ENCODE measurements around the gene KRTAP1-3.
"Not testable (repeated sequence)": the region's sequence is repeated elsewhere in the genome, so short reads cannot be mapped to it uniquely, and the experiment has no call there.

KRTAP1-3 gene

DNA sequence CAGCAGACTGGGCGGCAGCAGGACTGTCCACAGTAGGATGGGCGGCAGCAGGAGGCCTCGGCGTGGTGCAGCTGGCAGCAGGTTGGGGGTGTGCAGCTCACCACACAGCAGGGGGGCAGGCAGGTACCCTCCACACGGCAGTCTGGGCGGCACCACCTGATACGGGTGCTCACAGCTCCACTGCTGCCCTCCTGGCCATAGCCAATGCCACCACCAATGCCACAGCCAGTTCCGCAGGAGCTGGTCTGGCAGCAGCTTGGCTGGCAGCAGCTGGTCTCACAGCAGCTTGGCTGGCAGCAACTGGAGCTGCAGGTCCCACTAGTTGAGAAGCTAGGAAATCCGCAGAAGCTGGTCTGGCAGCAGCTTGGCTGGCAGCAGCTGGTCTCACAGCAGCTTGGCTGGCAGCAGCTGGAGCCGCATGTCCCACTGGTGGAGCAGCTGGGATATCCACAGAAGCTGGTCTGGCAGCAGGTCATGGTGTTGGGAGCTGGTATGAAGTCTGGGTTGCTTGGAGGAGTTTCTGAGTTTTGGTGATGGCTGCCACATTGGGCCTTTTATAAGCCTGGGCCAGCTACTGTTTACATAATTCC is at the start of gene KRTAP1-3:
TSS of gene KRTAP1-3 (minus strand) at position 529 of the 590 bp plus-strand sequence. CDS start at position 476, 53 bp downstream.
- not testable (repeated sequence) for H3K9me3 ChIP-seq (ENCODE audit: insufficient read depth, low read length); H3K27me3 ChIP-seq (ENCODE audit: low read length); H3K4me3 ChIP-seq (ENCODE audit: insufficient read depth, low read length, poor library complexity, severe bottlenecking); H3K4me2 ChIP-seq (ENCODE audit: low read depth, low read length, poor library complexity, severe bottlenecking); H3K9ac ChIP-seq (ENCODE audit: low read length); H3F3A ChIP-seq (ENCODE audit: insufficient read depth); H2AFZ ChIP-seq (ENCODE audit: low read depth, low read length, severe bottlenecking); H3K9me2 ChIP-seq (replicated peaks; ENCODE audit: insufficient read depth, low read length); H3K36me3 ChIP-seq (ENCODE audit: low read length); H4K20me1 ChIP-seq (ENCODE audit: low read depth, low read length); H3K27ac ChIP-seq (ENCODE audit: low read depth, low read length); H3K79me2 ChIP-seq (ENCODE audit: insufficient read depth, low read length)

DNA sequence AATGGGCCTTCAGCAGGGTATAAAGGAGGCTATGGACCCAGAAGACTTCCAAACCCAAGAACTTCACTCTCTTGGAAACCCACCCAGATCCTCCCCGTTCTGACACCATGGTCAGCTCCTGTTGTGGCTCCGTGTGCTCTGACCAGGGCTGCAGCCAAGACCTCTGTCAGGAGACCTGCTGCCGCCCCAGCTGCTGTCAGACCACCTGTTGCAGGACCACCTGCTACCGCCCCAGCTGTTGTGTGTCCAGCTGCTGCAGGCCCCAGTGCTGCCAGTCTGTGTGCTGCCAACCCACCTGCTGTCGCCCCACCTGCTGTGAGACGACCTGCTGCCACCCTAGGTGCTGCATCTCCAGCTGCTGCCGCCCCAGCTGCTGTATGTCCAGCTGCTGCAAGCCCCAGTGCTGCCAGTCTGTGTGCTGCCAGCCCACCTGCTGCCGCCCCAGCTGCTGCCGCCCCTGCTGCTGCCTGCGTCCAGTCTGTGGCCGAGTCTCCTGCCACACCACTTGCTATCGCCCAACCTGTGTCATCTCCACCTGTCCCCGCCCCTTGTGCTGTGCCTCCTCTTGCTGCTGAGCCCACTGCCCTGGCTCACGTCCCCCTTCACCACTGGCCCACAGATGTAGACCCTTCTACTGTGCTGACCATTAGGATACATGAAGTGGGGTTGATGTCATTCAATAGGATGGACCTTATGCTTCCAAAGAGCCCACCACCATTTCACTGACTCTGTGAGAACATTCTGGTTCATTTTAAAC is 49.6 kb upstream of the KRTAP1-3 start, which contains the start of gene KRTAP4-7:
TSS of gene KRTAP4-7 (plus strand) at position 51 of the 757 bp plus-strand sequence. CDS start at position 108, 57 bp downstream.
- not testable (repeated sequence) for H3K9me2 ChIP-seq (replicated peaks; ENCODE audit: insufficient read depth, low read length); H3F3A ChIP-seq (ENCODE audit: insufficient read depth); H3K4me2 ChIP-seq (ENCODE audit: low read depth, low read length, poor library complexity, severe bottlenecking); H3K4me3 ChIP-seq (ENCODE audit: insufficient read depth, low read length, poor library complexity, severe bottlenecking); H3K79me2 ChIP-seq (ENCODE audit: insufficient read depth, low read length); H4K20me1 ChIP-seq (ENCODE audit: low read depth, low read length); H3K27me3 ChIP-seq (ENCODE audit: low read length); H3K9ac ChIP-seq (ENCODE audit: low read length); H2AFZ ChIP-seq (ENCODE audit: low read depth, low read length, severe bottlenecking); H3K27ac ChIP-seq (ENCODE audit: low read depth, low read length); H3K9me3 ChIP-seq (ENCODE audit: insufficient read depth, low read length); H3K36me3 ChIP-seq (ENCODE audit: low read length)

GRCh38 chr17:41083427-41083826 is 48.8 kb upstream of the KRTAP1-3 start:
- not testable (repeated sequence) for H3K36me3 ChIP-seq (ENCODE audit: low read length); H3K27me3 ChIP-seq (ENCODE audit: low read length); H3F3A ChIP-seq (ENCODE audit: insufficient read depth); H3K9me2 ChIP-seq (replicated peaks; ENCODE audit: insufficient read depth, low read length); H3K9ac ChIP-seq (ENCODE audit: low read length); H3K4me3 ChIP-seq (ENCODE audit: insufficient read depth, low read length, poor library complexity, severe bottlenecking); H3K4me2 ChIP-seq (ENCODE audit: low read depth, low read length, poor library complexity, severe bottlenecking); H3K27ac ChIP-seq (ENCODE audit: low read depth, low read length); H3K79me2 ChIP-seq (ENCODE audit: insufficient read depth, low read length); H3K9me3 ChIP-seq (ENCODE audit: insufficient read depth, low read length); H2AFZ ChIP-seq (ENCODE audit: low read depth, low read length, severe bottlenecking); H4K20me1 ChIP-seq (ENCODE audit: low read depth, low read length)

DNA sequence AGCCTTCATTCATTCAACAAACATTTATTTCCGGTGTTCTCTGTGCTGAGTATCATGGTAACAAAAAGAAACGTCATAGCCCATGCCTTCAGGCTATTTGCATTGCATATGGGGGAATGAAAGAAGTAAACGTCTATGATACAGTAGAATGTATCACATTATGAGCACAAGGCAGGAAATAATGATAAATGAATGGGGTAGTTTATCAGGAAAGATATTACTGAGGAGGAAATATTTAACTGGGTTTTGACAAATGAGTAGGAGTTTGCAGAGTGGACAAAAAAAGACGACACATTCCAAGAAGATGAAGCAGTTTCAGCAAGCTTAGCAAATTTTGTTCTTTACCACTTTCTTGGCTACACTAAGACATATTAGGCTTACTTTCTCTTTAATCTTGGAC is 48.0 kb upstream of the KRTAP1-3 start:
- no peaks in the 10 kb centered on the region for H3K27me3 ChIP-seq (ENCODE audit: low read length)
- H3K79me2 ChIP-seq (ENCODE audit: insufficient read depth, low read length) = no peaks in the 10 kb centered on the region
- H3F3A ChIP-seq (ENCODE audit: insufficient read depth) = no peaks in the 10 kb centered on the region
- H3K9ac ChIP-seq (ENCODE audit: low read length) = no peak overlapping the region
- H3K9me2 ChIP-seq (replicated peaks; ENCODE audit: insufficient read depth, low read length) = no peaks in the 10 kb centered on the region
- no peaks in the 10 kb centered on the region for H3K9me3 ChIP-seq (ENCODE audit: insufficient read depth, low read length)
- H4K20me1 ChIP-seq (ENCODE audit: low read depth, low read length) = no peaks in the 10 kb centered on the region
- H3K27ac ChIP-seq (ENCODE audit: low read depth, low read length) = no peak overlapping the region
- no peaks in the 10 kb centered on the region for H3K36me3 ChIP-seq (ENCODE audit: low read length)
- TF ChIP-seq CTCF (IDR thresholded peaks at IDR 0.05; ENCODE audit: insufficient read depth, low read length, poor library complexity, severe bottlenecking) (no peak), EZH2phosphoT487 (conservative IDR thresholded peaks at IDR 0.05; ENCODE audit: low read length) (no peak)
- no peak overlapping the region for H3K4me2 ChIP-seq (ENCODE audit: low read depth, low read length, poor library complexity, severe bottlenecking)
- no peak overlapping the region for H2AFZ ChIP-seq (ENCODE audit: low read depth, low read length, severe bottlenecking)
- H3K4me3 ChIP-seq (ENCODE audit: insufficient read depth, low read length, poor library complexity, severe bottlenecking) = no peak overlapping the region

DNA sequence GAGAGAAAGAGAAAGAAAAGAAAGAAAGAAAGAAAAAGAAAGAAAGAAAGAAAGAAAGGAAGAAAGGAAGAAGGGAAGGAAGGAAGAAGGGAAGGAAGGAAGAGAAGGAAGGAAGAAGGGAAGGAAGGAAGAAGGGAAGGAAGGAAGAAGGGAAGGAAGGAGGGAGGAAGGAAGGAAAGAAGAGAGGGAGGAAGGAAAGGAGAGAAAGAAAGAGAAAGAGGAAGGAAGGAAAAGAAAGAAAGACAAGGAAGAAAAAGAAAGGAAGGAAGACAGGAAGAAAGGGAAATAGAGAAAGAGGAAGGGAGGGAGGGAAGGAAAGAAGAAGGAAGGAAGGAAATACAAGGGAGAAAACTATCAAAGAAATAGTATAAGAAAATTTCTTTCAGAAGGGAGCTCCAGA is 42.1 kb upstream of the KRTAP1-3 start:
- Histone ChIP-seq H3K27ac (ENCODE audit: low read depth, low read length) (no peak overlapping the region), H3K9me3 (ENCODE audit: insufficient read depth, low read length) (no peaks in the 10 kb centered on the region), H3F3A (ENCODE audit: insufficient read depth) (no peaks in the 10 kb centered on the region), H3K79me2 (ENCODE audit: insufficient read depth, low read length) (no peaks in the 10 kb centered on the region), H3K36me3 (ENCODE audit: low read length) (no peaks in the 10 kb centered on the region), H3K9me2 (replicated peaks; ENCODE audit: insufficient read depth, low read length) (no peaks in the 10 kb centered on the region), H2AFZ (ENCODE audit: low read depth, low read length, severe bottlenecking) (no peak overlapping the region), H4K20me1 (ENCODE audit: low read depth, low read length) (no peaks in the 10 kb centered on the region), H3K4me2 (ENCODE audit: low read depth, low read length, poor library complexity, severe bottlenecking) (no peak overlapping the region), H3K4me3 (ENCODE audit: insufficient read depth, low read length, poor library complexity, severe bottlenecking) (no peak overlapping the region), H3K27me3 (ENCODE audit: low read length) (no peaks in the 10 kb centered on the region), H3K9ac (ENCODE audit: low read length) (no peak overlapping the region)
- TF ChIP-seq EZH2phosphoT487 (conservative IDR thresholded peaks at IDR 0.05; ENCODE audit: low read length) (no peak), CTCF (IDR thresholded peaks at IDR 0.05; ENCODE audit: insufficient read depth, low read length, poor library complexity, severe bottlenecking) (no peak)
